ENCODE measurements around the gene RIPPLY1. TPM values are rescaled to one million over a fixed set of nuclear protein-coding genes. Genes with fewer than 3 reads are reported as not detected.

The RIPPLY1 gene
- total RNA-seq, 1 experiment from 2014 or later, result not detected

DNA sequence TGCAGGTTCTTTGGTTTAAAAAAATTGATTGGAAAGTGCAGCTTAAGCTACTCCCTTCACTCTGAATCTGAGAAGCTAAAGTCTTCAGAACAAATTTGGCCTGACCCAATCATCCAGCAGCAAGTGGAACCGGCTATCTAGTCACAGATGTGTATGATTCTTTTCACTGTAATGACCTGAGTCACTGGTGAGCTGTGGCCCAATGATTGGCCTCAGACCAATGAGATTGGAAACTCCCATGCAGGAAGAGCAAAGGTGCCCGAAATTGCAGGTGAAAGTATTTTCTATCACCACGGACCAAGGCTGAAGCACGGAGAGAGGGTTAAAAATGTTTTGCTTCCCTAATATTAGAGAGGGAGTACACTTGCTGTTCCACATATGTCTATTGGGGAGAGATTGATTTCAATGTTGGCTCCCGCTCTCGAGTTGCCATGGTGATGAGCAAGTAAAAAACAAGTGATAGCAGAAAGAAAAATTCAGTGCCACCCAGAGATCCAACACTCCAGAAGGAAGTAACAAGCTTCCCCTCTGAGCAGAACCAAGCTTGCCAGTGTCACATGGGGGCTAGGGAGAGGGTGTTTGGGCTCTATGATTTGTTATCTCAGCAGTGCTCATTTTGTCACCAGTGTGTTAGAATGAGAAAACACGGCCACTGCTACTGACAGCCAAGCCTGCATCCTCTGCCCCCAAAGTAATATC lies 11.2 kb downstream of the RIPPLY1 start:
- TF ChIP-seq, protein P1, sequence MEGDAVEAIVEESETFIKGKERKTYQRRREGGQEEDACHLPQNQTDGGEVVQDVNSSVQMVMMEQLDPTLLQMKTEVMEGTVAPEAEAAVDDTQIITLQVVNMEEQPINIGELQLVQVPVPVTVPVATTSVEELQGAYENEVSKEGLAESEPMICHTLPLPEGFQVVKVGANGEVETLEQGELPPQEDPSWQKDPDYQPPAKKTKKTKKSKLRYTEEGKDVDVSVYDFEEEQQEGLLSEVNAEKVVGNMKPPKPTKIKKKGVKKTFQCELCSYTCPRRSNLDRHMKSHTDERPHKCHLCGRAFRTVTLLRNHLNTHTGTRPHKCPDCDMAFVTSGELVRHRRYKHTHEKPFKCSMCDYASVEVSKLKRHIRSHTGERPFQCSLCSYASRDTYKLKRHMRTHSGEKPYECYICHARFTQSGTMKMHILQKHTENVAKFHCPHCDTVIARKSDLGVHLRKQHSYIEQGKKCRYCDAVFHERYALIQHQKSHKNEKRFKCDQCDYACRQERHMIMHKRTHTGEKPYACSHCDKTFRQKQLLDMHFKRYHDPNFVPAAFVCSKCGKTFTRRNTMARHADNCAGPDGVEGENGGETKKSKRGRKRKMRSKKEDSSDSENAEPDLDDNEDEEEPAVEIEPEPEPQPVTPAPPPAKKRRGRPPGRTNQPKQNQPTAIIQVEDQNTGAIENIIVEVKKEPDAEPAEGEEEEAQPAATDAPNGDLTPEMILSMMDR (IDR thresholded peaks at IDR 0.05; ENCODE audit: insufficient read depth in 1 of 2, low read depth in 1 of 2, low read length in 1 of 2, severe bottlenecking in 1 of 2, unreplicated experiment in 1 of 2), result no peak
- no TSS peak for BruUV-seq (replicated peaks)
- Histone ChIP-seq H3K9me3 (no peaks in the 10 kb centered on the region), H3K36me3 (ENCODE audit: control insufficient read depth, insufficient read depth, low read length) (no peaks in the 10 kb centered on the region), H3K27me3 (replicated peaks; ENCODE audit: control insufficient read depth, insufficient read depth, low read length) (no peaks in the 10 kb centered on the region), H3K4me1 (peaks cover 13% of the 10 kb centered on the region), H3K4me3 (ENCODE audit: low read depth, low read length) (no peak overlapping the region)
- Mint-ChIP-seq H3K4me3 (ENCODE audit: unreplicated experiment) (no peak overlapping the region), H3K9me3 (ENCODE audit: unreplicated experiment) (no peaks in the 10 kb centered on the region), H3K27me3 (ENCODE audit: insufficient read depth, unreplicated experiment) (no peaks in the 10 kb centered on the region), H3K4me1 (ENCODE audit: low read depth, unreplicated experiment) (peaks cover 7% of the 10 kb centered on the region), H3K36me3 (ENCODE audit: insufficient read depth, unreplicated experiment) (no peaks in the 10 kb centered on the region), H3K27ac (ENCODE audit: unreplicated experiment) (no peak overlapping the region)
- intact Hi-C loops (cut with micrococcal nuclease; ENCODE audit: unreplicated experiment), result loop anchor here (10.0 kb wide), 1 partner anchor 183 kb away; no protein-coding TSS in a partner anchor
- ChIA-PET CTCF (interaction anchor here (1.0 kb wide), 1 partner anchor 68 kb away, joined by 5 read pairs; no protein-coding TSS in a partner anchor), POLR2A (no interaction called here)
- no peak for DNase-seq

DNA sequence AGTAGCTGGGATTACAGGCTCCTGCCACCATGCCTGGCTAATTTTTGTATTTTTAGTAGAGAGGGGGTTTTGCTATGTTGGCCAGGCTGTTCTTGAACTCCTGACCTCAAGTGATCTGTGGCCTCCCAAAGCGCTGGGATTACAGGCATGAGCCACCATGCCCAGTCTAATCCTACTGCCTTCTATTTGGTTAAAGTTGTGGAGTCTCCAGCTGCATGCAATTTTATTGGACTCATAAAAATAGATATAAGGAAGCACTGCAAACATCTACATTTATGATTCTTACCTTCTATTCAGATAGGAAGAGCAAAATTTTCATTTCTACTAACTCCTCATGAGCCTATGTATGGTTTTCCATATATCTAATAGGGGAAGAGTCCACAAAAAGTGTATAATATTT lies 13.7 kb downstream of the RIPPLY1 start:
- DNase-seq, result no peak
- H3K9me3 Mint-ChIP-seq (ENCODE audit: unreplicated experiment), result no peaks in the 10 kb centered on the region
- POLR2A ChIA-PET, result no interaction called here
- H3K36me3 Mint-ChIP-seq (ENCODE audit: insufficient read depth, unreplicated experiment), result no peaks in the 10 kb centered on the region
- H3K4me3 Mint-ChIP-seq (ENCODE audit: unreplicated experiment), result no peak overlapping the region
- no peak overlapping the region for H3K4me3 ChIP-seq (ENCODE audit: low read depth, low read length)
- intact Hi-C loops (cut with micrococcal nuclease; ENCODE audit: unreplicated experiment), result no loop called here
- H3K4me1 ChIP-seq, result peaks cover under 1% of the 10 kb centered on the region
- no peaks in the 10 kb centered on the region for H3K9me3 ChIP-seq
- CTCF ChIA-PET, result no interaction called here
- no peaks in the 10 kb centered on the region for H3K27me3 Mint-ChIP-seq (ENCODE audit: insufficient read depth, unreplicated experiment)
- H3K4me1 Mint-ChIP-seq (ENCODE audit: low read depth, unreplicated experiment), result no peaks in the 10 kb centered on the region
- BruUV-seq (replicated peaks), result no TSS peak
- TF ChIP-seq, protein P1 (IDR thresholded peaks at IDR 0.05; ENCODE audit: insufficient read depth in 1 of 2, low read depth in 1 of 2, low read length in 1 of 2, severe bottlenecking in 1 of 2, unreplicated experiment in 1 of 2), result no peak
- no peaks in the 10 kb centered on the region for H3K27me3 ChIP-seq (replicated peaks; ENCODE audit: control insufficient read depth, insufficient read depth, low read length)
- H3K27ac Mint-ChIP-seq (ENCODE audit: unreplicated experiment), result no peak overlapping the region
- no peaks in the 10 kb centered on the region for H3K36me3 ChIP-seq (ENCODE audit: control insufficient read depth, insufficient read depth, low read length)

DNA sequence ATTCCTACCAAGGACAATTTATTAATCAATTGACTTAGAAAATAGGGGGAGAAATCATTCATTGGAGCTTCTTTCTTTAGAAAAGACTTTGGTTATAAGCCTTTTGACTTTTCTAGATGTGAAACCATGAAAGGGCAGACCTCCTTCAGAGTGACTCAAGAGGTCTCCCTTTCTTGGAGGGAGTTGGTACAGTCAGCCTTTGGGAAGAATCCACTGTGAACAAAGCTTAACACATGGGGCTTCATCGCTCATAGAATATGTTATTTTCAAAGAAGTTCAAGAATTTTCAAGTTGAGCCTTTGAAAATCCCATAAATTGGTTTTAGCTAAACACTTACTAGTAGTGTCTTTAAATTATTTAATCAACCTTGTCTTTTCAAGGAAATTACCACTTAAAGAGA lies 28.0 kb downstream of the RIPPLY1 start:
- H3K27ac Mint-ChIP-seq (ENCODE audit: unreplicated experiment), result no peak overlapping the region
- Histone ChIP-seq H3K27me3 (replicated peaks; ENCODE audit: control insufficient read depth, insufficient read depth, low read length) (no peaks in the 10 kb centered on the region), H3K4me1 (no peaks in the 10 kb centered on the region), H3K36me3 (ENCODE audit: control insufficient read depth, insufficient read depth, low read length) (no peaks in the 10 kb centered on the region), H3K9me3 (no peaks in the 10 kb centered on the region), H3K4me3 (ENCODE audit: low read depth, low read length) (no peak overlapping the region)
- ChIA-PET CTCF (no interaction called here), POLR2A (no interaction called here)
- intact Hi-C loops (cut with micrococcal nuclease; ENCODE audit: unreplicated experiment), result loop anchor here (10.0 kb wide), 1 partner anchor 390 kb away; no protein-coding TSS in a partner anchor
- no peaks in the 10 kb centered on the region for H3K36me3 Mint-ChIP-seq (ENCODE audit: insufficient read depth, unreplicated experiment)
- TF ChIP-seq, protein P1 (IDR thresholded peaks at IDR 0.05; ENCODE audit: insufficient read depth in 1 of 2, low read depth in 1 of 2, low read length in 1 of 2, severe bottlenecking in 1 of 2, unreplicated experiment in 1 of 2), result no peak
- H3K4me1 Mint-ChIP-seq (ENCODE audit: low read depth, unreplicated experiment), result no peaks in the 10 kb centered on the region
- DNase-seq, result no peak
- H3K4me3 Mint-ChIP-seq (ENCODE audit: unreplicated experiment), result no peak overlapping the region
- H3K27me3 Mint-ChIP-seq (ENCODE audit: insufficient read depth, unreplicated experiment), result no peaks in the 10 kb centered on the region
- no peaks in the 10 kb centered on the region for H3K9me3 Mint-ChIP-seq (ENCODE audit: unreplicated experiment)
- no TSS peak for BruUV-seq (replicated peaks)
